Memory B cell (primary cell): ENCODE results near the gene RANBP10.
"Not testable (repeated sequence)": the region's sequence is repeated elsewhere in the genome, so short reads cannot be mapped to it uniquely, and the experiment has no call there.

Source experiments
- ATAC-seq: fragments of 150-1000 bp; cut with Tn5 transposase; 2 replicates; pipeline ENCODE4 v1.10.0; 2021; ENCODE audit warnings: low read depth, mild to moderate bottlenecking, moderate library complexity
- DNase-seq, 2 donors: peaks; one replicate each; pipeline ENCODE4 v3.0.0; 2022; ENCODE audit warnings: low spot score in 2 of 2
- H3K27ac Mint-ChIP-seq: one replicate; pipeline ENCODE4 v1.8.0; 2022; ENCODE audit warnings: mild to moderate bottlenecking, moderate library complexity, mixed read lengths
- H3K27me3 Mint-ChIP-seq: one replicate; pipeline ENCODE4 v1.8.0; 2022; ENCODE audit warnings: mixed read lengths
- H3K36me3 Mint-ChIP-seq: one replicate; pipeline ENCODE4 v1.8.0; 2022; ENCODE audit warnings: mild to moderate bottlenecking, mixed read lengths
- H3K4me1 Mint-ChIP-seq: one replicate; pipeline ENCODE4 v1.8.0; 2022; ENCODE audit warnings: mixed read lengths
- H3K4me3 Mint-ChIP-seq: one replicate; pipeline ENCODE4 v1.8.0; 2022; ENCODE audit warnings: mild to moderate bottlenecking, moderate library complexity, mixed read lengths
- H3K9me3 Mint-ChIP-seq: one replicate; pipeline ENCODE4 v1.8.0; 2022; ENCODE audit warnings: mixed read lengths

Gene RANBP10

GRCh38 chr16:67693517-67694285 is 112.7 kb downstream of the RANBP10 start:
- not testable (repeated sequence) for H3K36me3 Mint-ChIP-seq, H3K27me3 Mint-ChIP-seq

GRCh38 chr16:67685388-67686112 is 120.8 kb downstream of the RANBP10 start:
- H3K27me3 Mint-ChIP-seq: no peaks in the 10 kb centered on the region
- H3K36me3 Mint-ChIP-seq: peaks cover 9% of the 10 kb centered on the region
- H3K27ac Mint-ChIP-seq: peak overlapping the region; percentile 18
- no peaks in the 10 kb centered on the region for H3K9me3 Mint-ChIP-seq
- ATAC-seq: peak; percentile 99
- peak; percentile 32 to 38 for DNase-seq
- peak overlapping the region; percentile 67 for H3K4me3 Mint-ChIP-seq
- peaks cover 11% of the 10 kb centered on the region for H3K4me1 Mint-ChIP-seq

More at GRCh38 chr16:67693517-67694285, 112.7 kb downstream of the RANBP10 start:
- ATAC-seq, H3K9me3 Mint-ChIP-seq, H3K27ac Mint-ChIP-seq, DNase-seq, H3K4me3 Mint-ChIP-seq: not testable (repeated sequence)
- peaks cover 13% of the 10 kb centered on the region for H3K4me1 Mint-ChIP-seq

- DNase-seq (no peak), ATAC-seq (no peak)
- Mint-ChIP-seq H3K4me1 (peaks cover 9% of the 10 kb centered on the region), H3K36me3 (peaks cover 9% of the 10 kb centered on the region), H3K27me3 (no peaks in the 10 kb centered on the region), H3K4me3 (no peak overlapping the region), H3K27ac (no peak overlapping the region), H3K9me3 (no peaks in the 10 kb centered on the region)
These were observed 122.6 kb downstream of the RANBP10 start for GRCh38 chr16:67683767-67684166.

GRCh38 chr16:67679935-67680897 is 126.1 kb downstream of the RANBP10 start:
- Mint-ChIP-seq H3K4me3 (no peak overlapping the region), H3K4me1 (peaks cover 3% of the 10 kb centered on the region), H3K27me3 (no peaks in the 10 kb centered on the region), H3K27ac (no peak overlapping the region), H3K9me3 (no peaks in the 10 kb centered on the region), H3K36me3 (peaks cover 5% of the 10 kb centered on the region)
- no peak for ATAC-seq
- DNase-seq: no peak

- Mint-ChIP-seq H3K4me1 (peaks cover 9% of the 10 kb centered on the region), H3K9me3 (no peaks in the 10 kb centered on the region), H3K27me3 (no peaks in the 10 kb centered on the region), H3K27ac (no peak overlapping the region), H3K36me3 (peaks cover 2% of the 10 kb centered on the region), H3K4me3 (no peak overlapping the region)
- DNase-seq: no peak
- no peak for ATAC-seq
These were observed 127.9 kb downstream of the RANBP10 start for GRCh38 chr16:67678354-67679023.

- Mint-ChIP-seq H3K9me3 (no peaks in the 10 kb centered on the region), H3K4me3 (no peak overlapping the region), H3K36me3 (no peaks in the 10 kb centered on the region), H3K4me1 (peaks cover 11% of the 10 kb centered on the region), H3K27me3 (no peaks in the 10 kb centered on the region), H3K27ac (no peak overlapping the region)
- no peak for DNase-seq
- ATAC-seq: no peak
These were observed 128.6 kb downstream of the RANBP10 start for GRCh38 chr16:67677712-67678111.

- DNase-seq: no peak
- Mint-ChIP-seq H3K4me3 (no peak overlapping the region), H3K4me1 (peaks cover 16% of the 10 kb centered on the region), H3K27ac (peak overlapping the region; percentile 64), H3K9me3 (no peaks in the 10 kb centered on the region), H3K36me3 (no peaks in the 10 kb centered on the region), H3K27me3 (no peaks in the 10 kb centered on the region)
- ATAC-seq: no peak
These were observed 129.4 kb downstream of the RANBP10 start for GRCh38 chr16:67676939-67677338.

- ATAC-seq: no peak
- no peak for DNase-seq
- no peaks in the 10 kb centered on the region for H3K27me3 Mint-ChIP-seq
- H3K9me3 Mint-ChIP-seq: no peaks in the 10 kb centered on the region
- peaks cover 16% of the 10 kb centered on the region for H3K4me1 Mint-ChIP-seq
- H3K4me3 Mint-ChIP-seq: no peak overlapping the region
- peak overlapping the region; percentile 64 for H3K27ac Mint-ChIP-seq
- H3K36me3 Mint-ChIP-seq: no peaks in the 10 kb centered on the region
These were observed 129.8 kb downstream of the RANBP10 start for GRCh38 chr16:67676516-67676915.

GRCh38 chr16:67675999-67676398 is 130.4 kb downstream of the RANBP10 start:
- no peak for DNase-seq
- ATAC-seq: no peak
- Mint-ChIP-seq H3K36me3 (no peaks in the 10 kb centered on the region), H3K4me3 (no peak overlapping the region), H3K27ac (no peak overlapping the region), H3K9me3 (no peaks in the 10 kb centered on the region), H3K4me1 (peaks cover 16% of the 10 kb centered on the region), H3K27me3 (no peaks in the 10 kb centered on the region)

GRCh38 chr16:67675579-67675935 is 130.8 kb downstream of the RANBP10 start:
- DNase-seq (no peak), ATAC-seq (no peak)
- no peak overlapping the region for H3K4me3 Mint-ChIP-seq
- H3K4me1 Mint-ChIP-seq: peaks cover 16% of the 10 kb centered on the region
- H3K27ac Mint-ChIP-seq: no peak overlapping the region
- no peaks in the 10 kb centered on the region for H3K9me3 Mint-ChIP-seq
- H3K36me3 Mint-ChIP-seq: no peaks in the 10 kb centered on the region
- no peaks in the 10 kb centered on the region for H3K27me3 Mint-ChIP-seq

- no peak for ATAC-seq
These were observed 131.3 kb downstream of the RANBP10 start for GRCh38 chr16:67674851-67675578.

GRCh38 chr16:67673712-67674580 is 132.4 kb downstream of the RANBP10 start:
- DNase-seq (no peak), ATAC-seq (no peak)
- H3K27ac Mint-ChIP-seq: peak overlapping the region; percentile 46
- peaks cover 24% of the 10 kb centered on the region for H3K4me1 Mint-ChIP-seq
- H3K4me3 Mint-ChIP-seq: no peak overlapping the region
- no peaks in the 10 kb centered on the region for H3K9me3 Mint-ChIP-seq
- H3K36me3 Mint-ChIP-seq: no peaks in the 10 kb centered on the region
- no peaks in the 10 kb centered on the region for H3K27me3 Mint-ChIP-seq

More at GRCh38 chr16:67674851-67675578, 131.3 kb downstream of the RANBP10 start:
- no peak for DNase-seq
- Mint-ChIP-seq H3K36me3 (no peaks in the 10 kb centered on the region), H3K27me3 (no peaks in the 10 kb centered on the region), H3K4me1 (peaks cover 16% of the 10 kb centered on the region), H3K4me3 (no peak overlapping the region), H3K9me3 (no peaks in the 10 kb centered on the region), H3K27ac (no peak overlapping the region)
